Gastroesophageal sphincter (tissue), 3 donors: ENCODE results near the gene FAM184B.

Experiments
- EP300 ChIP-seq: sonication (generic); formaldehyde crosslinking; IDR thresholded peaks from one replicate; pipeline ENCODE4 v1.6.1; 2017; ENCODE audit warnings: antibody characterized with exemption, mild to moderate bottlenecking
- POLR2A ChIP-seq, 2 donors: fragments of 450-650 bp; IDR thresholded peaks; one replicate each; pipeline ENCODE4 v1.6.1; 2017; ENCODE audit warnings: antibody characterized with exemption in 2 of 2, mild to moderate bottlenecking in 2 of 2, moderate library complexity in 1 of 2
- TF ChIP-seq, protein P1 (sequence below), 4 experiments: fragments of 200-600 bp in 2 of 4; fragments of 450-650 bp in 2 of 4; sonication (generic) in 1 of 4; IDR thresholded peaks; one replicate each; pipeline ENCODE4 v1.5.1; 2017 to 2019; ENCODE audit warnings: antibody characterized with exemption in 4 of 4, mild to moderate bottlenecking in 2 of 4, moderate library complexity in 2 of 4

- TF ChIP-seq POLR2A (IDR thresholded peaks at IDR 0.05) (no peak), EP300 (no peak)
- TF ChIP-seq, protein P1, sequence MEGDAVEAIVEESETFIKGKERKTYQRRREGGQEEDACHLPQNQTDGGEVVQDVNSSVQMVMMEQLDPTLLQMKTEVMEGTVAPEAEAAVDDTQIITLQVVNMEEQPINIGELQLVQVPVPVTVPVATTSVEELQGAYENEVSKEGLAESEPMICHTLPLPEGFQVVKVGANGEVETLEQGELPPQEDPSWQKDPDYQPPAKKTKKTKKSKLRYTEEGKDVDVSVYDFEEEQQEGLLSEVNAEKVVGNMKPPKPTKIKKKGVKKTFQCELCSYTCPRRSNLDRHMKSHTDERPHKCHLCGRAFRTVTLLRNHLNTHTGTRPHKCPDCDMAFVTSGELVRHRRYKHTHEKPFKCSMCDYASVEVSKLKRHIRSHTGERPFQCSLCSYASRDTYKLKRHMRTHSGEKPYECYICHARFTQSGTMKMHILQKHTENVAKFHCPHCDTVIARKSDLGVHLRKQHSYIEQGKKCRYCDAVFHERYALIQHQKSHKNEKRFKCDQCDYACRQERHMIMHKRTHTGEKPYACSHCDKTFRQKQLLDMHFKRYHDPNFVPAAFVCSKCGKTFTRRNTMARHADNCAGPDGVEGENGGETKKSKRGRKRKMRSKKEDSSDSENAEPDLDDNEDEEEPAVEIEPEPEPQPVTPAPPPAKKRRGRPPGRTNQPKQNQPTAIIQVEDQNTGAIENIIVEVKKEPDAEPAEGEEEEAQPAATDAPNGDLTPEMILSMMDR (IDR thresholded peaks at IDR 0.05) = no peak
Observed at GRCh38 chr4:17723648-17724047, 57.8 kb downstream of the FAM184B start.
